ENCODE measurements around the gene LYPD6B.

Gene LYPD6B

DNA sequence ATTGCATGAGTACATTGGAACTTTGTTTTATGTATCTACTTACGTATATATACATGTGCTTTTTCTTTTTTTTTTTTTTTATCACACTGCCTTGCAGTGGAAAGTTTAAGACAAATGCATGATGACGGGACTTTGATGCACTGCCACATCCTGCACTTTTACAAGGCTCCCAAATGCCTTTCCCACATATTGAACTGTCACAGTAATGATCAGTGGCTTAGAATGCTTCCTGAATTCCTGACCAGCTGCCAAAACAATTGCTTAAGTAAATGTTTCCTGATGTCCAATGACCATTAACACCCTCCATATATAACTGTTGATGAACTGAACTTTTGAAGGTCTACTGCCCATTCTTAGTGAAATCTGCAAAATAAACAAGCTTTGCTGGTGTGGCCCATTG is 60.2 kb downstream of the LYPD6B start:
- TF ChIP-seq CTCF (conservative IDR thresholded peaks at IDR 0.05; ENCODE audit: low read depth, low read length), result no peak
- no peaks in the 10 kb centered on the region for H3K27me3 ChIP-seq (ENCODE audit: insufficient read depth, low read depth)

DNA sequence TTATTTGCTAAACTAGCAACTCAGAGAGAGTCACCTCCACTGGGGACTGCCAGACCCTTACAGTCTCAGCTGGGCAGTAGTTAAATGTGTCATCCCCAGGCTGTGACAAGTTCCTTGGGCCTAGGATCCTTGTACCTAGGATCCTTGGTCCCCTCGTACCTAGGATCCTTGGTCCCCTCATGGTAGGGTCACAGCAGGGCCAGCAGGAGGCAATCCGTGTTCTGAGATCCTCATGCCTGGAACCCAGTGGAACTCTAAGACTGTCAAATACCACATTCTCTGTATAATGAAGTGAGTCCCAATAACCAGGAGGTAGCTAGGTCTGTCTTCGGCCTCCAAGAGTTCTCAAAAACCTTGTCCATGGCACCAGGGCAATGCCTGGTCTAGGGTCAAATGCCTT is 60.8 kb downstream of the LYPD6B start:
- Histone ChIP-seq H3K4me1 (ENCODE audit: low read depth, poor library complexity, severe bottlenecking) (no peaks in the 10 kb centered on the region), H3K36me3 (ENCODE audit: insufficient read depth) (no peaks in the 10 kb centered on the region), H3K79me2 (ENCODE audit: insufficient read depth, low read depth) (no peaks in the 10 kb centered on the region), H3K27ac (no peak overlapping the region), H3K27me3 (ENCODE audit: insufficient read depth, low read depth) (no peaks in the 10 kb centered on the region), H2AFZ (ENCODE audit: low read depth) (no peak overlapping the region), H4K20me1 (ENCODE audit: insufficient read depth) (no peaks in the 10 kb centered on the region), H3K4me2 (no peak overlapping the region), H3K9ac (no peak overlapping the region), H3K4me3 (IDR thresholded peaks at IDR 0.05; ENCODE audit: insufficient read depth, low read depth, low read length) (no peak overlapping the region)
- no peak for TF ChIP-seq CTCF (conservative IDR thresholded peaks at IDR 0.05; ENCODE audit: low read depth, low read length)

More for the DNA sequence above, 60.2 kb downstream of the LYPD6B start:
- H3K9ac ChIP-seq, result no peak overlapping the region
- no peaks in the 10 kb centered on the region for H3K36me3 ChIP-seq (ENCODE audit: insufficient read depth)
- H2AFZ ChIP-seq (ENCODE audit: low read depth), result no peak overlapping the region
- no peak overlapping the region for H3K4me2 ChIP-seq
- H3K4me3 ChIP-seq (IDR thresholded peaks at IDR 0.05; ENCODE audit: insufficient read depth, low read depth, low read length), result no peak overlapping the region
- no peak overlapping the region for H3K27ac ChIP-seq
- H3K4me1 ChIP-seq (ENCODE audit: low read depth, poor library complexity, severe bottlenecking), result no peaks in the 10 kb centered on the region
- no peaks in the 10 kb centered on the region for H3K79me2 ChIP-seq (ENCODE audit: insufficient read depth, low read depth)
- no peaks in the 10 kb centered on the region for H4K20me1 ChIP-seq (ENCODE audit: insufficient read depth)

GRCh38 chr2:149100739-149101699 is 62.5 kb downstream of the LYPD6B start:
- H3K36me3 ChIP-seq (ENCODE audit: insufficient read depth), result no peaks in the 10 kb centered on the region
- H3K79me2 ChIP-seq (ENCODE audit: insufficient read depth, low read depth), result no peaks in the 10 kb centered on the region
- no peaks in the 10 kb centered on the region for H3K27me3 ChIP-seq (ENCODE audit: insufficient read depth, low read depth)
- H3K27ac ChIP-seq, result no peak overlapping the region
- H3K4me3 ChIP-seq (IDR thresholded peaks at IDR 0.05; ENCODE audit: insufficient read depth, low read depth, low read length), result no peak overlapping the region
- H3K4me1 ChIP-seq (ENCODE audit: low read depth, poor library complexity, severe bottlenecking), result no peaks in the 10 kb centered on the region
- H4K20me1 ChIP-seq (ENCODE audit: insufficient read depth), result no peaks in the 10 kb centered on the region
- H3K4me2 ChIP-seq, result no peak overlapping the region
- H2AFZ ChIP-seq (ENCODE audit: low read depth), result no peak overlapping the region
- H3K9ac ChIP-seq, result no peak overlapping the region
- TF ChIP-seq CTCF (conservative IDR thresholded peaks at IDR 0.05; ENCODE audit: low read depth, low read length), result no peak

GRCh38 chr2:149101818-149102217 is 63.3 kb downstream of the LYPD6B start:
- no peak overlapping the region for H3K9ac ChIP-seq
- no peak for TF ChIP-seq CTCF (conservative IDR thresholded peaks at IDR 0.05; ENCODE audit: low read depth, low read length)

More at GRCh38 chr2:149101818-149102217, 63.3 kb downstream of the LYPD6B start:
- no peaks in the 10 kb centered on the region for H3K27me3 ChIP-seq (ENCODE audit: insufficient read depth, low read depth)
- H3K79me2 ChIP-seq (ENCODE audit: insufficient read depth, low read depth), result no peaks in the 10 kb centered on the region
- H3K4me3 ChIP-seq (IDR thresholded peaks at IDR 0.05; ENCODE audit: insufficient read depth, low read depth, low read length), result no peak overlapping the region
- no peaks in the 10 kb centered on the region for H3K36me3 ChIP-seq (ENCODE audit: insufficient read depth)
- no peak overlapping the region for H2AFZ ChIP-seq (ENCODE audit: low read depth)
- no peak overlapping the region for H3K27ac ChIP-seq
- H4K20me1 ChIP-seq (ENCODE audit: insufficient read depth), result no peaks in the 10 kb centered on the region
- no peak overlapping the region for H3K4me2 ChIP-seq
- no peaks in the 10 kb centered on the region for H3K4me1 ChIP-seq (ENCODE audit: low read depth, poor library complexity, severe bottlenecking)

Data from KMS-11 (cell line).